ENCODE measurements around the gene NOXO1. TPM values are rescaled to one million over a fixed set of nuclear protein-coding genes. Genes with fewer than 3 reads are reported as not detected.

NOXO1 gene
- total and polyA plus RNA-seq, 9 of the 15 experiments (the other 6 are each of a cell fraction or from before 2014, with no cell fraction given), result not detected

DNA sequence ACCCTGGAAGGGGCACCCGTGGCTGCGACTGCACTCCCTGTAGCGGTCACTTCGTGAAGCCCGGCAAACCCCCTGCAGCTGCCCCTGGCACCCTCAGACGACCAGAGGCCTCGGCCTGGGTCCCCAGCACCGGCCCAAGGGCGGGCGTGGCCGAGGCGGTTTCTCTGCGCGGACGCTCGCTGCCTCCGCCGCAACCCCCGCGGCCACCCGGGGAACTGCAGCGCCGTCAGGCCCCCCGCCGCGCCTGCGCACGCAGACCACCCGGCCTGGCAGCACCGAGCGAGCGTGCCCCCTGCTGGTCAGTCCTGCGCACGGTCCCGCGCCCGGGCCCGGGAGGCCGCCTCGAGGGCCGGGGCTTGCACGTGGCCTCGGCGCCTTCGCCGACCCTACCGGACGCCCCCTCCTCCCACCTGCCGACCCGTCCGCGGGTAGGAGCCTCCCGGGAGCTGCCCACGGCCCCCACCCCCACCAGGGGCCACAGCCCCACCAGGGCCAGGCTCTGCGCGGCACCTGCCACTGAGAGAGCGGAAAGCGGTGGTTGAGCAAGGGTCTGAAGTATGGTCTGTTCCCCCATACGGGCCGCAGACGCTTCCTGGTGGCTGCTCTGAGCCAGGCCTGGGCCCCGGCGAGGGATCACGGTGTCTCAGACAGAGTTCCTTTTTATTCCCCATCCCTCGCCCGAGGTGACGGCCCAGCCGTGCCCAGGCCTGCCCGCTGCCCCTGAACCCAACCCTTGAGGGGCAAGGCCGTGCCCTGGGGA lies 51.5 kb downstream of the NOXO1 start (continued):
- TF ChIP-seq, protein P1, sequence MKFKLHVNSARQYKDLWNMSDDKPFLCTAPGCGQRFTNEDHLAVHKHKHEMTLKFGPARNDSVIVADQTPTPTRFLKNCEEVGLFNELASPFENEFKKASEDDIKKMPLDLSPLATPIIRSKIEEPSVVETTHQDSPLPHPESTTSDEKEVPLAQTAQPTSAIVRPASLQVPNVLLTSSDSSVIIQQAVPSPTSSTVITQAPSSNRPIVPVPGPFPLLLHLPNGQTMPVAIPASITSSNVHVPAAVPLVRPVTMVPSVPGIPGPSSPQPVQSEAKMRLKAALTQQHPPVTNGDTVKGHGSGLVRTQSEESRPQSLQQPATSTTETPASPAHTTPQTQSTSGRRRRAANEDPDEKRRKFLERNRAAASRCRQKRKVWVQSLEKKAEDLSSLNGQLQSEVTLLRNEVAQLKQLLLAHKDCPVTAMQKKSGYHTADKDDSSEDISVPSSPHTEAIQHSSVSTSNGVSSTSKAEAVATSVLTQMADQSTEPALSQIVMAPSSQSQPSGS (CRISPR knock-in tag; IDR thresholded peaks at IDR 0.05), result 0 out of 2 replicates have a peak, but pooled peaks have one; percentile 31
- TF ChIP-seq ZNF282 (CRISPR knock-in tag; IDR thresholded peaks at IDR 0.05) (peak; percentile 92; the same call in 1 of the 2 replicates), SNIP1 (IDR thresholded peaks at IDR 0.05; ENCODE audit: low read depth) (no peak), FOXP1 (CRISPR knock-in tag; IDR thresholded peaks at IDR 0.05) (peak; percentile 98), CBX3 (IDR thresholded peaks at IDR 0.05; ENCODE audit: borderline replicate concordance in 1 of 2, low read length in 2 of 2) (peak in 1 of 2 experiments; percentile 69; a peak in 1 of 3 replicates), TCF3 (CRISPR knock-in tag; IDR thresholded peaks at IDR 0.05) (peak; percentile 31), CREM (IDR thresholded peaks at IDR 0.05; ENCODE audit: low read depth) (peak; percentile 62), CBX8 (IDR thresholded peaks at IDR 0.05; ENCODE audit: borderline replicate concordance, extremely low read depth, low read depth, low read length, poor library complexity, severe bottlenecking) (no peak), ZC3H11A (IDR thresholded peaks at IDR 0.05; ENCODE audit: low read depth, low read length) (no peak), POLR2G (IDR thresholded peaks at IDR 0.05; ENCODE audit: low read depth, low read length) (peak; percentile 85), TEAD1 (CRISPR knock-in tag; IDR thresholded peaks at IDR 0.05) (peak in 1 of 2 experiments; percentile 89; a peak in 2 of 4 replicates), HDAC6 (IDR thresholded peaks at IDR 0.05; ENCODE audit: low read depth, low read length) (no peak), NR4A1 (CRISPR knock-in tag; IDR thresholded peaks at IDR 0.05) (no peak), NR4A1 (tag; IDR thresholded peaks at IDR 0.05) (peak; percentile 71; the same call in 1 of the 2 replicates), HNRNPL (IDR thresholded peaks at IDR 0.05; ENCODE audit: low read depth, low read length) (peak; percentile 65; the same call in 1 of the 2 replicates)
- TF ChIP-seq, protein P2, sequence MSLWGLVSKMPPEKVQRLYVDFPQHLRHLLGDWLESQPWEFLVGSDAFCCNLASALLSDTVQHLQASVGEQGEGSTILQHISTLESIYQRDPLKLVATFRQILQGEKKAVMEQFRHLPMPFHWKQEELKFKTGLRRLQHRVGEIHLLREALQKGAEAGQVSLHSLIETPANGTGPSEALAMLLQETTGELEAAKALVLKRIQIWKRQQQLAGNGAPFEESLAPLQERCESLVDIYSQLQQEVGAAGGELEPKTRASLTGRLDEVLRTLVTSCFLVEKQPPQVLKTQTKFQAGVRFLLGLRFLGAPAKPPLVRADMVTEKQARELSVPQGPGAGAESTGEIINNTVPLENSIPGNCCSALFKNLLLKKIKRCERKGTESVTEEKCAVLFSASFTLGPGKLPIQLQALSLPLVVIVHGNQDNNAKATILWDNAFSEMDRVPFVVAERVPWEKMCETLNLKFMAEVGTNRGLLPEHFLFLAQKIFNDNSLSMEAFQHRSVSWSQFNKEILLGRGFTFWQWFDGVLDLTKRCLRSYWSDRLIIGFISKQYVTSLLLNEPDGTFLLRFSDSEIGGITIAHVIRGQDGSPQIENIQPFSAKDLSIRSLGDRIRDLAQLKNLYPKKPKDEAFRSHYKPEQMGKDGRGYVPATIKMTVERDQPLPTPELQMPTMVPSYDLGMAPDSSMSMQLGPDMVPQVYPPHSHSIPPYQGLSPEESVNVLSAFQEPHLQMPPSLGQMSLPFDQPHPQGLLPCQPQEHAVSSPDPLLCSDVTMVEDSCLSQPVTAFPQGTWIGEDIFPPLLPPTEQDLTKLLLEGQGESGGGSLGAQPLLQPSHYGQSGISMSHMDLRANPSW (CRISPR knock-in tag; IDR thresholded peaks at IDR 0.05), result 0 out of 2 replicates have a peak, but pooled peaks have one; percentile 43
- TF ChIP-seq, protein P3, sequence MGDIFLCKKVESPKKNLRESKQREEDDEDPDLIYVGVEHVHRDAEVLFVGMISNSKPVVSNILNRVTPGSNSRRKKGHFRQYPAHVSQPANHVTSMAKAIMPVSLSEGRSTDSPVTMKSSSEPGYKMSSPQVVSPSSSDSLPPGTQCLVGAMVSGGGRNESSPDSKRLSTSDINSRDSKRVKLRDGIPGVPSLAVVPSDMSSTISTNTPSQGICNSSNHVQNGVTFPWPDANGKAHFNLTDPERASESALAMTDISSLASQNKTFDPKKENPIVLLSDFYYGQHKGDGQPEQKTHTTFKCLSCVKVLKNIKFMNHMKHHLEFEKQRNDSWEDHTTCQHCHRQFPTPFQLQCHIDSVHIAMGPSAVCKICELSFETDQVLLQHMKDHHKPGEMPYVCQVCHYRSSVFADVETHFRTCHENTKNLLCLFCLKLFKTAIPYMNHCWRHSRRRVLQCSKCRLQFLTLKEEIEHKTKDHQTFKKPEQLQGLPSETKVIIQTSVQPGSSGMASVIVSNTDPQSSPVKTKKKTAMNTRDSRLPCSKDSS (IDR thresholded peaks at IDR 0.05; ENCODE audit: low read depth, partially characterized antibody), result no peak
- TF ChIP-seq, protein P4, sequence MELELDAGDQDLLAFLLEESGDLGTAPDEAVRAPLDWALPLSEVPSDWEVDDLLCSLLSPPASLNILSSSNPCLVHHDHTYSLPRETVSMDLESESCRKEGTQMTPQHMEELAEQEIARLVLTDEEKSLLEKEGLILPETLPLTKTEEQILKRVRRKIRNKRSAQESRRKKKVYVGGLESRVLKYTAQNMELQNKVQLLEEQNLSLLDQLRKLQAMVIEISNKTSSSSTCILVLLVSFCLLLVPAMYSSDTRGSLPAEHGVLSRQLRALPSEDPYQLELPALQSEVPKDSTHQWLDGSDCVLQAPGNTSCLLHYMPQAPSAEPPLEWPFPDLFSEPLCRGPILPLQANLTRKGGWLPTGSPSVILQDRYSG (tag; conservative IDR thresholded peaks at IDR 0.05; ENCODE audit: low read depth), result 0 out of 2 replicates have a peak, but pooled peaks have one; percentile 59

All from K562 (cell line).